Fibroblast of lung (primary cell): ENCODE measurements around the gene UNC13B. TPM values are rescaled to one million over a fixed set of nuclear protein-coding genes. Genes with fewer than 3 reads are reported as not detected.

Experiments used
- DNase-seq, 2 donors: peaks; one replicate each; pipeline versions ENCODE4 v3.0.0 to v3.0.0-alpha.2; 2010; ENCODE audit warnings: low read depth in 2 of 2
- H2AFZ ChIP-seq: 2 replicates; pipeline ENCODE4 v1.5.1; 2012; ENCODE audit warnings: low read length, control low read depth, inconsistent platforms
- H3K27ac ChIP-seq: 2 replicates; pipeline ENCODE4 v1.5.1; 2011; ENCODE audit warnings: low read length, control low read depth; ENCODE audit not compliant: insufficient read depth
- H3K27me3 ChIP-seq: 2 replicates; pipeline ENCODE4 v1.5.1; 2011; ENCODE audit warnings: mild to moderate bottlenecking, low read length; ENCODE audit not compliant: control insufficient read depth, insufficient read depth
- H3K36me3 ChIP-seq: 2 replicates; pipeline ENCODE4 v1.5.1; 2011; ENCODE audit warnings: low read length; ENCODE audit not compliant: control insufficient read depth, insufficient read depth
- H3K4me1 ChIP-seq: 2 replicates; pipeline ENCODE4 v1.5.1; 2011; ENCODE audit warnings: low read length; ENCODE audit not compliant: control insufficient read depth, insufficient read depth; ENCODE audit errors: extremely low read depth
- H3K4me2 ChIP-seq: 2 replicates; pipeline ENCODE4 v1.5.1; 2011; ENCODE audit warnings: low read length, control low read depth; ENCODE audit not compliant: insufficient read depth; ENCODE audit errors: extremely low read depth
- H3K4me3 ChIP-seq, 4 experiments: fragments of 200-600 bp in 1 of 4; sonication (generic) in 1 of 4; replicated peaks in 1 of 4; 2 replicates each; pipeline ENCODE4 v1.5.1; 2011 to 2016; ENCODE audit warnings: low read length in 4 of 4, low read depth in 3 of 4, mild to moderate bottlenecking in 3 of 4, control low read depth in 2 of 4, inconsistent platforms in 1 of 4, mixed read lengths in 1 of 4; ENCODE audit not compliant: insufficient read depth in 1 of 4; ENCODE audit errors: control extremely low read depth in 1 of 4
- H3K79me2 ChIP-seq: 2 replicates; pipeline ENCODE4 v1.5.1; 2012; ENCODE audit warnings: mild to moderate bottlenecking, low read length, inconsistent platforms; ENCODE audit not compliant: control insufficient read depth, insufficient read depth
- H3K9ac ChIP-seq: 2 replicates; pipeline ENCODE4 v1.5.1; 2011; ENCODE audit warnings: mild to moderate bottlenecking, low read length, control low read depth; ENCODE audit not compliant: insufficient read depth
- H3K9me3 ChIP-seq: 2 replicates; pipeline ENCODE4 v1.5.1; 2012; ENCODE audit warnings: low read depth, low read length; ENCODE audit not compliant: control insufficient read depth, insufficient read depth
- H4K20me1 ChIP-seq: 2 replicates; pipeline ENCODE4 v1.5.1; 2011; ENCODE audit warnings: low read length; ENCODE audit not compliant: control insufficient read depth, insufficient read depth; ENCODE audit errors: extremely low read depth
- EZH2 ChIP-seq: IDR thresholded peaks from 2 replicates; pipeline ENCODE4 v1.5.1; 2012; ENCODE audit warnings: low read length, control low read depth, mild to moderate bottlenecking; ENCODE audit errors: missing control alignments
- polyA plus RNA-seq, 2 donors: library from polyadenylated mRNA; depleted of rRNA in 1 of 2; stranded (reverse) in 1 of 2; unstranded in 1 of 2; fragments of >200 nt; gene quantifications; 2 replicates each; pipeline ENCODE4 v1.2.1, GENCODE V29; 2011 to 2012; ENCODE audit warnings: missing spikeins in 1 of 2
- total RNA-seq: library from RNA; depleted of rRNA; stranded (reverse); fragments of >200 nt; gene quantifications from 2 replicates; pipeline ENCODE4 v1.2.1, GENCODE V29; 2014
- TF ChIP-seq, protein P1 (sequence below), 2 donors: IDR thresholded peaks in 1 of 2; conservative IDR thresholded peaks in 1 of 2; 1 replicate in 1 of 2; 2 replicates in 1 of 2; pipeline ENCODE4 v1.5.1; 2011 to 2012; ENCODE audit warnings: low read length in 2 of 2, control low read depth in 1 of 2, inconsistent platforms in 1 of 2, low read depth in 1 of 2, mild to moderate bottlenecking in 1 of 2

Gene UNC13B
- total and polyA plus RNA-seq, 2 donors (not counting 1 experiment from before 2014, with no cell fraction given) = 9.7 to 38.3 TPM

DNA sequence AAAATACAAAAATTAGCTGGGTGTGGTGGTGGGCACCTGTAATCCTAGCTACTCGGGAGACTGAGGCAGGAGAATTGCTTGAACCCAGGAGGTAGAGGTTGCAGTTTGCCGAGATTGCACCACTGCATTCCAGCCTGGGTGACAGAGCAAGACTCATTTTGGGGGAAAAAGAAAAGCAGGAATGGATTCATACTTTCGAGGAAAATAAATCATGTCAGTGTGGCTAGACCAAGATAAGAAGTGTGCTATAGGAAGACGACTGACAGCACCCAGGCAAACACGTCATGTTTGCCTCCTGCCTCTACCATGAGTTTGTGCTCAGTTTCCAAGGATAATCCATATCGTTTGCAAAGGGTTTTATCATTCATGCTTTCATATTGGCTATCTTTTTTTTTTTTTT lies 26.9 kb upstream of the UNC13B start:
- no peaks in the 10 kb centered on the region for H3K9me3 ChIP-seq
- no peak overlapping the region for H3K4me3 ChIP-seq
- H4K20me1 ChIP-seq = no peaks in the 10 kb centered on the region
- H3K27ac ChIP-seq = no peak overlapping the region
- no peaks in the 10 kb centered on the region for H3K36me3 ChIP-seq
- no peak overlapping the region for H3K9ac ChIP-seq
- H2AFZ ChIP-seq = no peak overlapping the region
- no peak for TF ChIP-seq EZH2
- TF ChIP-seq, protein P1, sequence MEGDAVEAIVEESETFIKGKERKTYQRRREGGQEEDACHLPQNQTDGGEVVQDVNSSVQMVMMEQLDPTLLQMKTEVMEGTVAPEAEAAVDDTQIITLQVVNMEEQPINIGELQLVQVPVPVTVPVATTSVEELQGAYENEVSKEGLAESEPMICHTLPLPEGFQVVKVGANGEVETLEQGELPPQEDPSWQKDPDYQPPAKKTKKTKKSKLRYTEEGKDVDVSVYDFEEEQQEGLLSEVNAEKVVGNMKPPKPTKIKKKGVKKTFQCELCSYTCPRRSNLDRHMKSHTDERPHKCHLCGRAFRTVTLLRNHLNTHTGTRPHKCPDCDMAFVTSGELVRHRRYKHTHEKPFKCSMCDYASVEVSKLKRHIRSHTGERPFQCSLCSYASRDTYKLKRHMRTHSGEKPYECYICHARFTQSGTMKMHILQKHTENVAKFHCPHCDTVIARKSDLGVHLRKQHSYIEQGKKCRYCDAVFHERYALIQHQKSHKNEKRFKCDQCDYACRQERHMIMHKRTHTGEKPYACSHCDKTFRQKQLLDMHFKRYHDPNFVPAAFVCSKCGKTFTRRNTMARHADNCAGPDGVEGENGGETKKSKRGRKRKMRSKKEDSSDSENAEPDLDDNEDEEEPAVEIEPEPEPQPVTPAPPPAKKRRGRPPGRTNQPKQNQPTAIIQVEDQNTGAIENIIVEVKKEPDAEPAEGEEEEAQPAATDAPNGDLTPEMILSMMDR (conservative IDR thresholded peaks at IDR 0.05 in 1 of 2, IDR thresholded peaks at IDR 0.05 in 1 of 2; ENCODE audit: low read depth in 1 of 2, low read length in 2 of 2) = no peak
- no peaks in the 10 kb centered on the region for H3K79me2 ChIP-seq
- no peaks in the 10 kb centered on the region for H3K4me1 ChIP-seq
- no peak for DNase-seq
- no peak overlapping the region for H3K4me2 ChIP-seq
- H3K27me3 ChIP-seq = no peaks in the 10 kb centered on the region

DNA sequence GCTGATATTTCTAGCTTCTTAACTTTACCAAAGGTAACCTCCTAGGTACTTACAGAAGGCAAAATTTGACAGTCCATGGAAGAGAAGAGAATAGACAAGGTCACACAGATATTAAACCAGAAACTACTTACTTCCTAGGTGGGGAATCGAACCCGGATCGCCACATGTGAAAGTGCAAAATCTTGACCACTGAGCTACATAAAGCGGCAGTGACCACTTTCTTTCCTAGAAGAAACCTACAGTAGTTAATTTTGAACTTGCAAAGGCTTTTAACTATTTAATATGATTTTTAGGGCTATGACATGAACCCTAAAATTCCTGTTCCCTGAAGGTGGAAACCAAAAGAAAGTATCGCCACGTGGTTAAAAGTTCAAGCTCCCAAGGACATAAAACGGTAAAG lies 25.8 kb upstream of the UNC13B start:
- TF ChIP-seq, protein P1 (conservative IDR thresholded peaks at IDR 0.05 in 1 of 2, IDR thresholded peaks at IDR 0.05 in 1 of 2; ENCODE audit: low read depth in 1 of 2, low read length in 2 of 2) = no peak
- TF ChIP-seq EZH2 = no peak
- no peak overlapping the region for H3K4me2 ChIP-seq
- H3K27ac ChIP-seq = no peak overlapping the region
- no peak for DNase-seq
- H3K4me3 ChIP-seq = no peak overlapping the region
- H3K27me3 ChIP-seq = no peaks in the 10 kb centered on the region
- no peaks in the 10 kb centered on the region for H3K4me1 ChIP-seq
- H3K36me3 ChIP-seq = no peaks in the 10 kb centered on the region
- no peak overlapping the region for H2AFZ ChIP-seq
- H3K9me3 ChIP-seq = no peaks in the 10 kb centered on the region
- no peaks in the 10 kb centered on the region for H4K20me1 ChIP-seq
- H3K9ac ChIP-seq = no peak overlapping the region
- H3K79me2 ChIP-seq = no peaks in the 10 kb centered on the region

DNA sequence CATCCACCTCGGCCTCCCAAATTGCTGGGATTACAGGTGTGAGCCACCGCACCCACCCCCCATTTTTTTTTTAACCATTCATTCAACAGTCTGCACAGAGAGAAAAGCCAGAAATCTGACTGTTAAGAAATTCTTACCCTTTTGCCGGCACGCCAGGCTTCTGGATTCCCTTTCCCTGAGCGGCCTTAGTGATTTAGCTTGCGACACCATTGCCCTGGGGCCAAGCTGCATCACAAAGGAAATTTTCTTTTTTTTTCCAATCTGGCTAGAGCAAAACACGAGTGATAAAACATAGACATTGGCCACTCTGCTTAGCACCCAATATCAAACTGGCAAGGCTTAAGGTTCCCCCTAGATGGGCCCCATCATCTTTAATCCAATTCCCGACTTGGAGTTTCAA lies 24.9 kb upstream of the UNC13B start:
- DNase-seq = no peak
- Histone ChIP-seq H3K4me1 (no peaks in the 10 kb centered on the region), H3K27ac (no peak overlapping the region), H3K9ac (no peak overlapping the region), H3K27me3 (no peaks in the 10 kb centered on the region), H3K79me2 (no peaks in the 10 kb centered on the region), H3K36me3 (no peaks in the 10 kb centered on the region), H2AFZ (no peak overlapping the region), H3K9me3 (no peaks in the 10 kb centered on the region), H4K20me1 (no peaks in the 10 kb centered on the region), H3K4me2 (no peak overlapping the region), H3K4me3 (no peak overlapping the region)
- TF ChIP-seq EZH2 = no peak
- TF ChIP-seq, protein P1 (conservative IDR thresholded peaks at IDR 0.05 in 1 of 2, IDR thresholded peaks at IDR 0.05 in 1 of 2; ENCODE audit: low read depth in 1 of 2, low read length in 2 of 2) = no peak
